Measurements from ENCODE around the gene MAZ.

Gene MAZ

GRCh38 chr16:29845656-29846055 lies 39.3 kb downstream of the MAZ start:
- ATAC-seq = no peak
- TF ChIP-seq CSDC2 (CRISPR knock-in tag; IDR thresholded peaks at IDR 0.05) = no peak
- no peak for TF ChIP-seq TCF4 (CRISPR knock-in tag; IDR thresholded peaks at IDR 0.05; ENCODE audit: borderline replicate concordance)
- TF ChIP-seq CSRNP3 (CRISPR knock-in tag; IDR thresholded peaks at IDR 0.05) = no peak
- TF ChIP-seq ARNTL (CRISPR knock-in tag; IDR thresholded peaks at IDR 0.05; ENCODE audit: borderline replicate concordance, low read depth) = no peak
- TF ChIP-seq ESRRG (CRISPR knock-in tag; IDR thresholded peaks at IDR 0.05) = no peak
- no peak for TF ChIP-seq ZFP30 (CRISPR knock-in tag; IDR thresholded peaks at IDR 0.05)
- TF ChIP-seq TOX (CRISPR knock-in tag; IDR thresholded peaks at IDR 0.05; ENCODE audit: borderline replicate concordance) = no peak
- TF ChIP-seq TSHZ2 (CRISPR knock-in tag; IDR thresholded peaks at IDR 0.05) = no peak

- peak; percentile 91 for ATAC-seq
- TF ChIP-seq ZC3H10 (CRISPR knock-in tag; IDR thresholded peaks at IDR 0.05) (no peak), ZFP3 (CRISPR knock-in tag; IDR thresholded peaks at IDR 0.05) (no peak), PPARA (CRISPR knock-in tag; IDR thresholded peaks at IDR 0.05; ENCODE audit: borderline replicate concordance) (no peak), ZFP30 (CRISPR knock-in tag; IDR thresholded peaks at IDR 0.05) (no peak), CREB5 (CRISPR knock-in tag; IDR thresholded peaks at IDR 0.05; ENCODE audit: low read depth) (no peak), POU6F1 (CRISPR knock-in tag; IDR thresholded peaks at IDR 0.05; ENCODE audit: borderline replicate concordance, low read depth) (no peak), GLIS3 (CRISPR knock-in tag; IDR thresholded peaks at IDR 0.05) (no peak), PATZ1 (CRISPR knock-in tag; IDR thresholded peaks at IDR 0.05; ENCODE audit: borderline replicate concordance) (no peak), CSDC2 (CRISPR knock-in tag; IDR thresholded peaks at IDR 0.05) (no peak), SNAI2 (CRISPR knock-in tag; IDR thresholded peaks at IDR 0.05) (no peak), ARNTL (CRISPR knock-in tag; IDR thresholded peaks at IDR 0.05; ENCODE audit: borderline replicate concordance, low read depth) (no peak), BACH2 (CRISPR knock-in tag; IDR thresholded peaks at IDR 0.05; ENCODE audit: borderline replicate concordance) (no peak), RARB (CRISPR knock-in tag; IDR thresholded peaks at IDR 0.05) (no peak), TCF4 (CRISPR knock-in tag; IDR thresholded peaks at IDR 0.05; ENCODE audit: borderline replicate concordance) (no peak), TOX (CRISPR knock-in tag; IDR thresholded peaks at IDR 0.05; ENCODE audit: borderline replicate concordance) (no peak), CSRNP3 (CRISPR knock-in tag; IDR thresholded peaks at IDR 0.05) (no peak), ZNF8 (CRISPR knock-in tag; IDR thresholded peaks at IDR 0.05) (no peak), TSHZ2 (CRISPR knock-in tag; IDR thresholded peaks at IDR 0.05) (no peak)
Observed at GRCh38 chr16:29848420-29849297, 42.3 kb downstream of the MAZ start.
